Ammon's horn (tissue), 1 donor: Measurements from ENCODE around the gene RALB.
"Not testable (repeated sequence)": the region's sequence is repeated elsewhere in the genome, so short reads cannot be mapped to it uniquely, and the experiment has no call there.

Experiments used
- DNase-seq: peaks from one replicate; pipeline ENCODE4 v3.0.0-alpha.2; 2016; ENCODE audit warnings: low spot score

Gene RALB

DNA sequence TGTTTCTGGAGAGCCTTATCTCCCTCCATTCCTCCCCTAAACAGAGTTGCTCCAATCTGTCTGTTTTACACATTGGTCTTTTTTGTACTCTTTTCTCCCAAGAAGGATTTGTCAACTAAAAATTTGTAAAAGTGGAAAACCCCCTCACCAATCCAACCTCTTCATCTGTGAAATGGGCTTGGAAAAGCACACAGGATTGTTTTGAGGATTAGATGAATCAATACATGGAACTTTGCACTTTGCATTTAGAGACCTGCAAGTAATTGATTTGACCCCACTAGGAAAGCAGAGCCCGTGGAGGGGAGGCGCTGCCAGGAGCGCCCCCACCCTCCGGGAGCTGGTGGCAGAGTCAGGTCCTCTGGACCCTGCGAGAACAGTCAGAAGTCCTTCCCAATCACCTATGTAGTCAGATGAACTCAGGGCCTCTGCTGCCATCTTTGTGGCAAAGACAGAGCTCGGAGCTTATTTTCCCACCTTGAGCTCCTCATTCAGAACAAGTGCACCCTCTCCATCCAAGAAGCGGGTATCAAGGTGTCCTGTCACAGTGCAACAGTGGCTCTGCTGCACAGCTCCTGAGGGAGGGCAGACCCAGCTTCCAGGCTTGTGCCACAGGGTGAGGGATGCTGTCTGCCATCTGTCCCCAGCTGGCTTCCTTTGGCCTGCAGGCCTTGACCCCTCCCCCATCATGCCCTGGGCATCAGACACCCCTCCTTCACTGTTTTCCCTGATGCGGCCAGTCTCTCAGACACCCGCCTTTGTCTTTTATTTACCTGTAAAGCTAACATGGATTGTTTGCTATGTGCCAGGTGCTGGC lies 27.7 kb upstream of the RALB start:
- DNase-seq = no peak

DNA sequence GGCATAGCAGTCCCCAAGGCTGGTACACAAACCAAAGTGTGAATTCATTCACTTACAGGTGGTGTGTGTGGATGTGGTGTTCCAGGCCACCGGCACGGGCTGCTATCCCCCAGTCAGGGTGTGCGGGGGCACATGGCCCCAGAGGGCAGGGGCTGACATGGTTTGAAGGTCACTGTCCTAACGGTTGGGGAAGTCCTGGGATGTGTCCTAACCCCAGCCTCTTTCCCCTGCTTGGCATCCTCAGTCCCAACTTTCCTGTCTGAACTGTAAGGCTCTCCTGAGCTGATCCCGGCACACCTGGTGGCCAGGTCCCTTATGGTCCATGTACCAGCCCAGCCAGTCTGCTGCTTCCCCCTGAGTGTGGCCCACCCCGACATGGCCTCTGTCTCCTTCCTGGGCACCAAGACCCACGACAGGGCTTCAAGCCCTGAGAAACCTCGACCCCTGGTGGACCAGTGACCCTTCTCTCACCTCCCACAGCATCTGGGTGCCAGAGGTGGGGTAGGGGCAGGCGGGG lies 27.0 kb upstream of the RALB start:
- no peak for DNase-seq

DNA sequence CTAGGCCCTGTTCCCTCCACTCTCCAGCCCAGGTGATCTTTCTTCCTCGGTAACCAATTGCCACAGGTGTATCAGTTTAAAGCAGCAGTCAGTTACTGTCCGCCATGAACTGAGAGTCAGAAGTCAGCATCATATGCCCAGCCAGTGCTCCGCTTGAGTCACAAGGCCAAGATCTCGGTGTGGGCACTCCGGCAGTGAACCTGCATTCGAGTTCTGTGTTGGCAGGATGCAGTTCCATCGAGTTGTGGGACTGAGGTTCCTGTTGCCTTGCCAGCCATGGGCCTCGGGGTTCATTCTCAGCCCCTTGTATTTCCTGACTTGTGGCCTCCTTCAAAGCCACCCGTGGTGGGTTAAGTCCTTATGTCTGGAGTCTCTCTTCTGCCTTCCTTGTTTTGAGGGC lies 26.3 kb upstream of the RALB start:
- DNase-seq = no peak

DNA sequence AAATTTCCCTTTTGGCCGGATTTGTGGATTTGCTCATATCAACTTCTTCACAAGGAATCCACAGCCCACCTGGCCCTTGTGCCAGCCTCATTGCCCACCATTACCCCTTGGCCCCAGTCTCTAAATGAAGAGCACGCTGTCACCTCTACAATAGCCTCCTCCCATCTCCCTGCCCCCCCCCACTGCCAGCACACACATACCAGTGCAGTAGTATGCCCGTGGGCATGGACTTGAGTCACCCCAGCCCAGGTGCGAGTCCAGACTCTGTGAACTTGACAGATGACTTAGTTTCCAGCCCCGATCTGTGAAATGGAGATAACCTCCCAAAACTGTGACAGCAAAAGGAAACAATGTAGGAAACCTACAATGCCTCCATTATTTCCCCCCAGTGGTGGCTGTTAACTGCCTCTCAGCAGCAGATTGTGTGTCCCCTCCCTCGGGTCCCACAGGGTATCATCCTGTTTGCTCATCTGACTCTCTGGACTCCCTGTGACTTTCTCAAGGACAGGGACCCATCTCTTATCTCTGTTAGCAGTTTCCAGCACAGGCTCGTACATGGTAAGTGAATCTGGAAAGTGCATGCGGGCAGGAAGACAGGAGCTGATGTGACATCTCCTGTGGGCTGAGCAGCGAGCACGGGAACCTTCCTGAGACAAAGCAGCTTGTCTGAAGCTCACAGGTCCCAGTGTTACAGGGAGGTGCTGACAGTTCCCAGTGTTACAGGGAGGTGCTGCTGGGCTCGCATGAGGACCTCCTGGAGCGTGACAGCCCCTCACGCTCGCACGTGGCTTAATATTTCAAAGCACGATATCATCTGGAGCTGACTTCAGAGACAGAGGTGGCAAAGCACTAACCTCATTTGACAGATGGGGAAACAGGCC lies 25.3 kb upstream of the RALB start:
- DNase-seq = no peak

DNA sequence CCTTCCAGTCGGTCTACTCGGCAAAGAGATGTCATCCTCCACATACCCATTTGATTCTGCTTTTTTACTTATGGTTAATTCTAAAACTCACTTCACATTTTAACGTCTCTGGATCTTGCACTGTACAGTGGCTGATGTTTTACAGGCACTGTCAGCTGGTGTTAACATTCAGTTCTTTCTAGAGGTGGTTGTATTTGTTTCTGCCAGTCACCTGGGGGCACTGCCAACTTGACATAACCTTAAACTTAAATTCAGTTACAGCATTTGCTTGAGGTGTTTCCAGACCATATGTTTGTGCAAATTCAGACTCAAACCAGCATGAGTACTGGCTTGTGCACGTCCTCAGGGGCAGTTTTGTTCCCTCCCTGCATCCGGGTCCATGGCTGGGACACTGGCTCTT lies 24.1 kb upstream of the RALB start:
- no peak for DNase-seq

DNA sequence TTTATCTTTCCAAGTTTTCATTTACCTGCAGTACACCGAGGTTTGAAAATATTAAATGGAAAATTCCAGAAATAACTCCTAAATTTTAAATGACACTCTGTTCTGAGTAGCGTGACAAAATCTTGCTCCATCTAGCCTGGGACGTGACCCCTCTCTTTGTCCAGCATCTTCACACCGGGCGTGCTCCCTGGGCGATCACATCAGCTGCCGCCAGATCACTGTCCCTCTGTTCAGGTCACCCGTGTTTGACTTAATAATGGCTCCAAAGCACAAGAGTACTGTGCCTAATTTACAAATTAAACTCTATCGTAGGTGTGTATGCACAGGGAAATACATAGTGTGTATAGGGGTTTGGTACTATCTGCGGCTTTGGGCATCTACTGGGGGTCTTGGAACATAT lies 23.3 kb upstream of the RALB start:
- DNase-seq = no peak

DNA sequence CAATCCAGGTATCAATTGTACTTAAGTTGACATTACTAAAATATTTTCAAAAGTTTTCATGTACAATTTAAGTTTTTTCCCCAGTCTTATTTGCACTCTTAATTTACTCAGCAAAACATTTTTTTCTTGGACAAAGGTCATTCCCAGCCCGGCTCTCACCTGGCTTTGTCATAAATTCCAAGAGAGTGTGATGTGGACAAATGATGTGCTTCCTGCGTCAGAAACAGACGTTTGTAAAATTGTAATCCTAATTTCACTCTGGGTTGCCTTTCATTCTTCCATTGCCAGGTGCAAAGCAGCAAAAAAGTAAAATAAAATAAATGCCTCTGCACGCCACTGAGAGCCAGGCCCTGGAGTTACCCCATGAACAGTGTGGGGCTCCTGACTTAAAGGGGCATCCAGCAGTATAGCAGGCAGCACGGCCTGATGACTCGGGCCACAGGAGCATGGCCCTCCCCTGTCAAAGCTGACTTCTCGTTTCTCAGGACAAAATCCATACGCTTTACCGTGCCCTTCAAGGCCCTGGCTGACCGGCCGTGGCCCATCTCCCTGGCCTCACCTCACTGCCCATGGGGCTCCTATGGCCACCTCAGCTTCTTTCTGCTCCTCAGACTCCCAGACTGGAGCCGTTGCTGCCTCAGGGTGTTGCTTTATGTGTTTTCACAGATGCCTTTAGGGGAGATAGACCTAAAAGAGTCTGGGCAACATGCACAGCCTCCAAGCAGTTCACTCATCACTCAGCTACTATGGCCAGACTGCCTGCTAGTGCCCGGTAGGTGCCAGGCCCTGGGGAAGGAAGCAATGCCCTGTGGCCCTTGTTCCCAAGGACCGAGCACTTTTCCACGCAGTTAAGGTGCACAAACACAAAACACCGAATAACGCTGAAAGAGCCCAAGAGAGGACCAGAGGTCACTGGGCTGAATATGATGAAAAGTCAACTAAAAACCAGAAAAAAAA lies 21.9 kb upstream of the RALB start:
- DNase-seq = no peak

DNA sequence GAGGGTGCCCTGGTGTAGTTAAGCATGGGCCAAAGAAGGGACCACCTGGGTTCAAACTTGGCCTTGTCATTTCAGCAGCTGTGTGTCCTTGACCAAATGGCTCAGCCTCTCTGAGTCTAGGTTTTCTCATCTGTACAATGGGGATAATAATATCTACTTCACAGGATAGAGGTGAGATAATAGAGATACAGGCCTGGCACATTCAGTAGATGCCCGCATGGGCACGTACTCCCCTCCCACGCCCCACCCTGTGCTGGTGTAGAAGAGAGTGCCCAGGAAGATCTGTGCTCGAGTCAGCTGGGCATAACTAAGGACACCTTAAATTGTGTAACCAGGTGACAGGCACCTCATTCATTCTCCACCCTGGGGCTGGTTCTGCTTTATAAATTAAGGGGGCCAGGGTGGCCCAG lies 21.1 kb upstream of the RALB start:
- no peak for DNase-seq

DNA sequence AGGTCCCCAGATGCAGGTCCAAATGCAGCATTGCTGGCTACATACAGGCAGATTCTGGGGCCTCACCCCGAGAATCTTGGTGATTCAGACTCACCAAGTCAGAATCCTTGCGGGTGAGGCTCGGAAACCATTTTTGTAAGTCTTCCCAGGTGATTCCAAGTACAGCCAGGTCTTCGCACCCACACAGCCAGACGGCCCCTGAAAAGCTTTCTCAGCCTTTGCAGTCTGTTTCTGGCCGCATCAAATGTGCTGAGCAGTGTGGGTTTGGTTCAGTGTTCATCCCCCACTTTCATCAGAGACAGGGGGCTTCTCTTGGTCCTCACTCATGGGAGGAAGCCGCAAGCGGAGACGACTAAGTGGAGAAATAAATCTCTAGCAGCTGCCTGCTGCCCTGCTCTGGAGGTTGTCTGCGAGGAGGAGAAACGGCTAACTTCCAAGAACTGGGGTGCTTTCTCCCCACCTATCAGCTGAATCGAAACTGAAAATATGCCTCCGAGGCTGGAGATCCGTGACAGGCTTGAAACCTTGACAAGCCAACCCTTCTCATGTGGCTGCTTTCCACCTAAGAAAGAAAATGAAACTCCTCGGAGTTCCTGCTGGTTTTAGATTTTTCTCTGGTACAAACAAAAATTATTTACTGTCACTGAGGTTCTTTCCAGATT lies 20.5 kb upstream of the RALB start:
- DNase-seq = peak; percentile 36

DNA sequence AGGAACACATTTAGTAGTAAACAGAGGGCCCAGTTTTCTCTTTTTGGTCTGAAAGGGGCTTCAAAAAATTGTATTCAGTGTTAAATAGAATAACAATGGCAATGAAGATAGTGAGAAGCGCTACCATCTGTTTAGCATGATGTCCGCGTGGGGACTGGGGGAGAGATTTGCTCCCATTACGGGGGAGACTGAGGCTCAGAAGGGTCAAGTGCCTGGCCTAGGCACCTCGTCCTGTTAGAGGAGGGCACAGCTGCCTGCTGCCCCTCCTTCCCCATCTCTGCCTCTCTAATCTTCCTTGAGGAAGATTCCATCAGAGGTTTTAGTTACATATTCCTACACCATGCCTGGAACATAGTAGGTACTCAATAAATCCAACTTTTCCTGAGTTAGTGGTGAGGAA lies 19.4 kb upstream of the RALB start:
- no peak for DNase-seq

DNA sequence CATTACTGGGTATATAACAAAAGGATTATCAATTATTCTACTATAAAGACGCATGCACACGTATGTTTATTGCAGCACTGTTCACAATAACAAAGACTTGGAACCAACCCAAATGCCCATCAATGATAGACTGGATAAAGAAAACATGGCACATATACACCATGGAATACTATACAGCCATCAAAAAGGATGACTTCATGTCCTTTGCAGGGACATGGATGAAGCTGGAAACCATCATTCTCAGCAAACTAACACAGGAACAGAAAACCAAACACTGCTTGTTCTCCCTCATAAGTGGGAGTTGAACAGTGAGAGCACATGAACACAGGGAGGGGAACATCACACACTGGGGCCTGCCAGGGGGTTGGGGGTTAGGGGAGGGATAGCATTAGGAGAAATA lies 17.5 kb upstream of the RALB start:
- not testable (repeated sequence) for DNase-seq

DNA sequence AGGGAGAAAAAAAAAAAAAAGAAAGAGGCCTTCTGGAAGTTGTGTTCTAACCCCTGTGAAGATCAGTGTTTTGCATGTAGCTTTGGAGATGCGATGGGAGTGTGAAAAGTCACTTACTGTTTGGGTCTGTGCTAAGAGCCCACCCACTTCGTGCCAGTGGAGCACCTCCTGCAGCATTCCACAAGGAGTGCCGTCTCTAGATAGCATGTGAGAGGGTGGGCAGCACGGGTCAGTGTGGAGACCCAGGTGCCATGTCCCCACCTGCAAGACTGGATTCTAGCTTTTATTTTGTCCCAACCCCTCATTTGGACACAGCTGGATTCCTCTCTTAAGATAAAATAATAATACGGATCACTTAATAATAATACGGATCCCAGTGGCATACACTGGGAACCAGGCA lies 17.0 kb upstream of the RALB start:
- no peak for DNase-seq

DNA sequence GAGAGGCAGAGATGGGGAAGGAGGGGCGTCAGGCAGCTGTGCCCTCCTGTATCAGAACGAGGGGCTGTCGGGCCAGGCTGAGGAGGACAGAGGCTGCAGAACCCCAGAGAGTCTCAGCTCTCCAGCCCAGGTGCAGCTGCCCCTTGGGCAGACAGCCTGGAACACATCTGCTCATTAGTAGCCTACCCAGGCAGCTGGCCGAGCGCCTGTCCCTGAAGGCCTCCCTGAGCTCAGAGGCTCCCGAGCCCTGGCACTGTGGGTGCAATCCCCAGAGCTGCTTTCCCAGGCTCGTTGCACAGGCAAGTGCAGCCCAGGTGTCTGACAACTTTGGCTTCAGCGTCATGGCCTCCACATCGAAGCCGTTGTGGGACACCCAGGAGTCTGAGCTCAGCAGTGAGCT lies 16.3 kb upstream of the RALB start:
- DNase-seq = no peak

DNA sequence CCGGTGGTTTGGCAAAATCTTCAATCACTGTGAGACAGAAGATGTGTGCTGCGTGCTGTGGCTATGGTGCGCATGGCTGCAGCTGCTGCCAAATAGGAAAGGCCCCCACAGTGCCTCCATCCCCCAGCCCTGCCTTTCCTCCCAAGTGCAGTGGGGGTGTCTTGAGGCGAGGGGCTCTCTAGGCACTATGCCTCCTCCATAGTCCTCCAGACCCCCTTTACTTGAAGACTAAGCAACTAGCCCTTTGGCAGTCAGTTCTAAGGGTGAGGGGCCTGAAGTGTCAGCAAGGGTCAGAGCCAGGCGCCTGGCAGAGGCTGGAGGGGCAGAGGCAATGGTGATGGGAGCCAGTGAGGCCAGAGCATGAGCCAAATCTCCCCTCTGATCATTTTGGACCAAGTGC lies 15.9 kb upstream of the RALB start:
- DNase-seq = no peak

DNA sequence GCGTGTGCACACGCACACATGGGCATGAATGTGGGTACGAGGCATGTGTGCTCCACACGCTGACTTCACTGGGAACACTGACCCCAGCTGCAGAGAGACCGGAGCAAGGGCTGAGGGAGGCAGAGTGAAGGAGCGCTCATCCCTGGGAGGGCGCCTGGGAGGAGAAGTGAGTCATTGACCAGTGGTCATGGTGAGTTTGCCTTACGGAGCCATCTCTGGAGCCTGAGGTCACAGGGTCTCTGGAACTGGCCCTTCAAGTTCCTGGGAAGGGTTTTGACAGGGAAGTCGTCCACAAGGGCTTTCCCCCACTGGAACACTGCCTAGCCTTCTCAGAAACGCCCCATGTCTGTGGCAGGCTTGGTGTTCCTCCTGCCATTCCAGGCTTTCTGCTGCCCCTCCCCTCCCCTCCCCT lies 15.2 kb upstream of the RALB start:
- no peak for DNase-seq

DNA sequence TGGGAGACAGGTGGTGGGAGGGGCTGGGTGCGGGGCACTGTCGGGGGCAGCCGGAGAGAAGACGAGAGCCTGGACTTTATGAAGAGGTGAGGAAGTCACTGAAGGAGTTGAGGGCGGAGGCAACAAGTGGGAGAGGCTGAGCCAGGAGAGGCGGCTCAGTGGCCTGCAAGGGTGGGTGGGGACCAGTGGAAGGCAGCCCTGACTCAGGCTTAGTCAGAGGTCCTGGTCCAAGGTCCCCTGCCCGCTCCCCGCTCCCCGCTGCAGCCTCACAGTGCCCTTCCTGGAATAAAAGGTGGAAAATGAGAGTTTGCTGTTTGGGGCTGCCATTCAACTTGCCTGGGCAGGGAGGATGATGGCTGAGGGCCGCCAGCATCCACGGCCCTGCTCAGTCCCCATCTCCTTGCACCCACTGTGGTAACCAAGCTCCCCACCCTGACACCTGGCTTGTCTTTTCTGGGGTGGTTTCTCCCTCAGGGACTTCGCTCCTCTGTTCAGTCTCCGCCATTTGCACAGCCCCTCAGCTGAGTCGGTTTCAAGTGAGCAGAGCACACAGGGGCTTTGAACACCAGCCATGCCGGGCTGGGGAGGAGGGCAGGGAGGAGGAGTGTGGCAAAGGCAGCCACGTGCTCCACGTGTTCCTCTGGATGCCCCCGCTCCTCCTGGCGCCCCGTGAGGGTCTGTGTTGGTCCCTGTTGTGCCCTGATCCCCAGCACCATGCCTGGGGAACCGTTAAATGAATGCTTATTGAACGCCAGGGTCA lies 13.7 kb upstream of the RALB start:
- no peak for DNase-seq

DNA sequence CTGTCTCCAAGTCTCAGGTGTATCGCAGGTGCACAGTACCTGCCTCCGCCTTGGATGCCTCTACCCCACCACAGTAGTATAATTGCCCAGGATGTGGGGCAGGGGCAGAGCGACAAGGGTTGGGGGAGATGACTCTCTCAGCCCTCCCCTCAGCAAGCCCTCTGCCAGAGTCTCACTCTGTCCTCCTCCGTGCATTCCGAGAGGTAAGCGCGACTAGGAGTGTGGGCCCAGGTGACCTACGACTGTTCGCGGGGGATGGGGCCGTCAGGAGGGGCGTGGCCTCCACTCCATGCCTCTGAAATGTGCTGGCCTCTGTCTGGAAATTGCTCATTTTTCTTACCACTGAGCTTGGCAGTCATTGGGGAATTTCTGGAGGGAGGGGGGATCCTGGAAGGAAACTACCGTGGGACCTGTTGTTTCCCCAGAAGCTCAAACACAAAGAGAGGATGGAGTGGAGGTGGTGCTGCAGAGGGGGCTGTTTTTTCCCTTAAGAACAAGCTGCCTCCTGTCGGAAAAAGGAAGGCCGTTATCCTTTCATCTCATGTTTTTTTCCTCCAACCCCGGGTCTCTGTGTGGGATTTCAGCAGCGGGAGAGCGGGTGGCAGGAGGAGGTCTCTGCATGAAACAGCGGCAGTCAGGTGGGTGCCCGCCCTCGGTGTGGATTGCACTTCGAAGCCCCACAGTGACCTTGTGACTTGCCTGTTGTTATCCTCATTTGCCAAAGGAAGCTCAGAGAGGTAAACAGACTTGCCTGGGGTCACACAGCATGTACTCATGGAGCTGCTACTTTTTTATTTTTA lies 13.0 kb upstream of the RALB start:
- DNase-seq = no peak

DNA sequence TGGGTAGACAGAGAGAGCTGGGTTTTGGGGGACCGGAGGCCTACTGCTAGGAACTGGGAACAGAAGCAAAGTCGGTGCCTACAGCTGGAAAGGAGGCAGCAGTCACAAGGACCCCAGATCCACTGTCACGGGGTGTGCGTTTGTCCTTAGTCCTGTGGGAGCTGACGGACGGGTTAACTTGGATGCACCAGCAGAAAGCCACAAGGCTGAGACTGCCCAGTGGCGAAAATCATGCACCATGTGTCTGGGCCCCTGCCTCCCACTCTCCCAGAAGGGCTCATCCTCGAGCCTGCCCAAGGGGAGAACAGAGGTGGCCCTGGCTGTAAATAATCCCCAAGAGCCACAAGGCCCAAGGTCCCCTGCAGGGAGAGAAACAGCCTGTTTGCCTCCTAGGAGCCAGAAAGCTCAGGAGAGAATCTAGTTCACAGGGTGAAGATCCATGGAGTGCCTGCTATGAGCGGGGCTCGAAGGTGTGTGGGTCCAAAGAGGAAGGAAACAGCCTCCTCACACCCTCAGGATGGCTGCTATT lies 11.7 kb upstream of the RALB start:
- no peak for DNase-seq

DNA sequence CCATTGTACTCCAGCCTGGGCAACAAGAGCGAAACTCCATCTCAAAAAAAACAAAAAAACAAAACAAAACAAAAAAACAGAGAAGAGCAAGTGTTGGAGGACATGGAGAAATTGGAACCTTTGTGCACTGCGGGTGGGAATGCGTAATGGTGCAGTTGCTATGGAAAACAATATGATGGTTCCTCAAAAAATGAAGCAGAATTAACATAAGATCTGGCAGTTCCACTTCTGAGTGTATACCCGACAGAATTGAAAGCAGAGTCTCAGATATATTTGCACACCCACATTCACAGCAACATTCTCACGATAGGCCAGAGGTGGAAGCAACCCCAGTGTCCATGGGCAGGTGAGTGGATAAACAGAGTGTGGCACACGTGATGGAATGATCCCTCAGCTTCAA lies 11.0 kb upstream of the RALB start:
- no peak for DNase-seq

DNA sequence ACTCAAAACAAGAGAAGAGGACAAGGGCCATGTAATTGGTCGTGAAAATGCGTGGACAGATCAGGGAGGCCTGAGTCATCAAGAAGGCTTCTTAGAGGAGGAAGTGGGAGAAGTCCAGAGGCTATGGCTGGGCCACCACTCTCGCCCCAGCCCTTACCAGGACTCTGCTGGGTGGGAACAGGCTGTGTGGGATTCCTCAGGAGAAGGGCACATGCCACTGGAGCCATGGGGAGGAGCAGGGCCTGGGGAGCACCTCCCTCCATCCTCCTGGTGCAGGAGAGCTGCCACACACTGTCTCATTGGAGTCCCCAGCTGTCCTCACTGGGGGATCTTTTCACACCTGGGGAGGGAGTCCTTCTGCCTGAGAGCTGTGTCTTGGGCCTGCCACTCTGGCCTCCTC lies 9.4 kb upstream of the RALB start:
- DNase-seq = no peak
